Heart left ventricle (tissue), 13 donors: ENCODE data around the gene CCDC200.

Experiments
- POLR2A ChIP-seq, 2 donors: fragments of 450-650 bp; IDR thresholded peaks; one replicate each; pipeline ENCODE4 v1.6.1; 2017; ENCODE audit warnings: antibody characterized with exemption in 2 of 2, mild to moderate bottlenecking in 2 of 2, moderate library complexity in 2 of 2
- TF ChIP-seq, protein P1 (sequence below), 12 donors: fragments of 200-600 bp; sonication (generic) in 4 of 12; IDR thresholded peaks; one replicate each; pipeline versions ENCODE4 v1.5.0 to v1.8.0; 2018 to 2022; ENCODE audit warnings: antibody characterized with exemption in 12 of 12, mild to moderate bottlenecking in 5 of 12
- donor health status: ischemic (EF 13 %, LVEDD 7.1; RV severe dilation, severe dysfunction).
- donor health status: DM: no; HTN: yes; CAD: no.
- donor health status: DM: no; HTN: no; CAD: no.
- donor health status: ischemic (EF 25% LVEDD 6.9; RV normal size, moderate dysfunction).
- donor health status: ischemic (EF 25% LVEDD 5.7; RV mildly dilated, moderate dysfunction).
- donor health status: ischemic (EF 35%, LVEDD 5.7; RV mildly dilated, moderate dysfunction).
- donor health status: nonischemic (EF 11% LVEDD 7.7; RV severe dilation, severe dysfunction).
- donor health status: DM: yes; HTN: yes; CAD: no.
- donor health status: PGD.
- donor health status: ischemic (EF 29% LVEDD 5.4; RV normal size, mild dysfunction).
- donor health status: nonischemic (EF 23%, LVEDD 6.1; RV moderate dilation, normal function).

- TF ChIP-seq, protein P1, sequence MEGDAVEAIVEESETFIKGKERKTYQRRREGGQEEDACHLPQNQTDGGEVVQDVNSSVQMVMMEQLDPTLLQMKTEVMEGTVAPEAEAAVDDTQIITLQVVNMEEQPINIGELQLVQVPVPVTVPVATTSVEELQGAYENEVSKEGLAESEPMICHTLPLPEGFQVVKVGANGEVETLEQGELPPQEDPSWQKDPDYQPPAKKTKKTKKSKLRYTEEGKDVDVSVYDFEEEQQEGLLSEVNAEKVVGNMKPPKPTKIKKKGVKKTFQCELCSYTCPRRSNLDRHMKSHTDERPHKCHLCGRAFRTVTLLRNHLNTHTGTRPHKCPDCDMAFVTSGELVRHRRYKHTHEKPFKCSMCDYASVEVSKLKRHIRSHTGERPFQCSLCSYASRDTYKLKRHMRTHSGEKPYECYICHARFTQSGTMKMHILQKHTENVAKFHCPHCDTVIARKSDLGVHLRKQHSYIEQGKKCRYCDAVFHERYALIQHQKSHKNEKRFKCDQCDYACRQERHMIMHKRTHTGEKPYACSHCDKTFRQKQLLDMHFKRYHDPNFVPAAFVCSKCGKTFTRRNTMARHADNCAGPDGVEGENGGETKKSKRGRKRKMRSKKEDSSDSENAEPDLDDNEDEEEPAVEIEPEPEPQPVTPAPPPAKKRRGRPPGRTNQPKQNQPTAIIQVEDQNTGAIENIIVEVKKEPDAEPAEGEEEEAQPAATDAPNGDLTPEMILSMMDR (IDR thresholded peaks at IDR 0.05) = no peak
- TF ChIP-seq POLR2A (IDR thresholded peaks at IDR 0.05) = no peak
Measured at GRCh38 chr17:43220511-43221125, 7.8 kb downstream of the CCDC200 start.
